ENCODE results near the gene PITPNM1. TPM values are rescaled to one million over a fixed set of nuclear protein-coding genes. Genes with fewer than 3 reads are reported as not detected.

The PITPNM1 gene
- total RNA-seq, 1 donor from 2014 or later = 40.5 TPM

DNA sequence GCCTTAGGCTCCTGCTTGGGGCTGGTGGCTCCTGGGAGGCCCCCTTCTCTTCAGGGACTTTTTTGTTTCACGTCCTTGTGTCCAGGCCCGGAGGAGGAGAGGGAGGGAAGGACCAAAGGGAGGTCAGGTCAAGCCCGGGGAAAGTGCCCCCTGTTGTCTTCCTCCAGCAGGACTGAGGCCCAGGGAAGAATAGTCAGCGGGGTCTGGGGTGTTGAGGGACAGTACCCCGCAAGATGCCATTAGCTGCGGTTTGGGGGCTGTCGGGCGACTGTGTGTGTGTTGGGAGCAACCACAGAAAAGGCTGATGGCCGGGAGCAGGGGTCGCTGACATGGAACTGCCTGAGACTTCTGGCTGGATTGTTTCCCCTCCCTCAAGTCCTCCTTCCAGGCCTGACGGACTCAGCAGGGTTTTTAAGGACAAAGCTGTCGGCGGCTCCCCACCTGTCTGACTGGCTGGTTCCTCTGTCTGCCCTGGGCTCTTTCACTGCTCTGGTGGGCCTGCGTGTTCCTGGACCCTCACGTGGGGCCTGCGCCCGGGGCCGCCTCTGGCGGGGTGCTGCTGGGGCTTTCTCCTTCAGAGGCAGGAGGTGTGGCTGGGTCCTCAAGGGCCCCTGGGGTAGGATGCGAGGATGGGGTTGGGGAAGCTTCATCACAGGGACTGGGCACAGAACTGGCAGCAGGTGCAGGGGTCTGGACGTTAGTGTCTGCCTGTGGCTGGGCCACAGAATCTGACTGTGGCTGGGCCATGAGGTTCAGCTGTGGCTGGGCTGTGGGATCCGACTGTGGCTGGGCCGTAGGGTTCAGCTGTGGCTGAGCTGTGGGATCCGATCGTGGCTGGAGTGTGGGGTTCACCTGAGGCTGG, 54.1 kb downstream of the PITPNM1 start:
- Mint-ChIP-seq H3K4me1 (ENCODE audit: low read depth) (no peaks in the 10 kb centered on the region), H3K27me3 (ENCODE audit: low read depth) (no peaks in the 10 kb centered on the region), H3K36me3 (ENCODE audit: low read depth) (no peaks in the 10 kb centered on the region), H3K9me3 (ENCODE audit: low read depth) (no peaks in the 10 kb centered on the region), H3K4me3 (ENCODE audit: unreplicated experiment) (no peak overlapping the region), H3K27ac (ENCODE audit: unreplicated experiment) (no peak overlapping the region)
- TF ChIP-seq, protein P1, sequence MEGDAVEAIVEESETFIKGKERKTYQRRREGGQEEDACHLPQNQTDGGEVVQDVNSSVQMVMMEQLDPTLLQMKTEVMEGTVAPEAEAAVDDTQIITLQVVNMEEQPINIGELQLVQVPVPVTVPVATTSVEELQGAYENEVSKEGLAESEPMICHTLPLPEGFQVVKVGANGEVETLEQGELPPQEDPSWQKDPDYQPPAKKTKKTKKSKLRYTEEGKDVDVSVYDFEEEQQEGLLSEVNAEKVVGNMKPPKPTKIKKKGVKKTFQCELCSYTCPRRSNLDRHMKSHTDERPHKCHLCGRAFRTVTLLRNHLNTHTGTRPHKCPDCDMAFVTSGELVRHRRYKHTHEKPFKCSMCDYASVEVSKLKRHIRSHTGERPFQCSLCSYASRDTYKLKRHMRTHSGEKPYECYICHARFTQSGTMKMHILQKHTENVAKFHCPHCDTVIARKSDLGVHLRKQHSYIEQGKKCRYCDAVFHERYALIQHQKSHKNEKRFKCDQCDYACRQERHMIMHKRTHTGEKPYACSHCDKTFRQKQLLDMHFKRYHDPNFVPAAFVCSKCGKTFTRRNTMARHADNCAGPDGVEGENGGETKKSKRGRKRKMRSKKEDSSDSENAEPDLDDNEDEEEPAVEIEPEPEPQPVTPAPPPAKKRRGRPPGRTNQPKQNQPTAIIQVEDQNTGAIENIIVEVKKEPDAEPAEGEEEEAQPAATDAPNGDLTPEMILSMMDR (IDR thresholded peaks at IDR 0.05) = no peak
- no peak for DNase-seq (ENCODE audit: low spot score)

DNA sequence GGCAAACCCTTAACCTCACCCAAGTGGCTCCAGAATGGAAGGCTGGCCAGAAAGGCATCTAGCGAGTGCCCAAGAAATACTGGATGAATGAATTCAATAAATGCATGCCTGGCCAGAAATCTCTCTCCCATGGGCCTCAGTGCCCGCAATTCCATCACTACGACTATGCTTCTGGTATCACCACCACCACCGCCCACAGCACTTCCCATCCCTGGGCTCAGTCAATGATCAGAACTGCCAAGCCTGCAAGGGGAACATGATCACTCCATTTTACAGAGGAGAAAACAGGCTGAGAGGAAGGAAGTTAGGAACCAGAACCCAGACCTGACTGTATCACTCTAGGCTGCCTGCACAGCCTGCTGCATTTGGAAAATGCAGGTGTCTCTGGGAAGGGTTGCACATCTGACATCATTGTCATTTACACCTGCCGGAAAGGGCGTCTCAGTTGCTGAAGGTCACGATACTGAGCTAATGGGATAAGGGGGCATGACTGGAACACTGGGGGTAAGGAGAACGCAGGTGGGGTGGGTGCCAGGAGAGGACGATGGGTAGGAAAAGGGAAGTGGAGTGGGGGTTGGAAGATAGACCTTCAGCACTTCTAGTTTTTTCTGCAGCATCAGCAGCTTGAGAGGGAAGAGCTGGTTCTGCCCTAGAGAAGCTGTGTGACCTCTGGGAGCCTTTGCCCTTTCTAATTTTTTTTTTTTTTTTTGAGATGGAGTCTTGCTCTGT, 55.9 kb downstream of the PITPNM1 start:
- Mint-ChIP-seq H3K4me1 (ENCODE audit: low read depth) (no peaks in the 10 kb centered on the region), H3K27ac (ENCODE audit: unreplicated experiment) (no peak overlapping the region), H3K27me3 (ENCODE audit: low read depth) (no peaks in the 10 kb centered on the region), H3K4me3 (ENCODE audit: unreplicated experiment) (no peak overlapping the region), H3K9me3 (ENCODE audit: low read depth) (no peaks in the 10 kb centered on the region), H3K36me3 (ENCODE audit: low read depth) (no peaks in the 10 kb centered on the region)
- TF ChIP-seq, protein P1 (IDR thresholded peaks at IDR 0.05) = no peak
- DNase-seq (ENCODE audit: low spot score) = no peak

DNA sequence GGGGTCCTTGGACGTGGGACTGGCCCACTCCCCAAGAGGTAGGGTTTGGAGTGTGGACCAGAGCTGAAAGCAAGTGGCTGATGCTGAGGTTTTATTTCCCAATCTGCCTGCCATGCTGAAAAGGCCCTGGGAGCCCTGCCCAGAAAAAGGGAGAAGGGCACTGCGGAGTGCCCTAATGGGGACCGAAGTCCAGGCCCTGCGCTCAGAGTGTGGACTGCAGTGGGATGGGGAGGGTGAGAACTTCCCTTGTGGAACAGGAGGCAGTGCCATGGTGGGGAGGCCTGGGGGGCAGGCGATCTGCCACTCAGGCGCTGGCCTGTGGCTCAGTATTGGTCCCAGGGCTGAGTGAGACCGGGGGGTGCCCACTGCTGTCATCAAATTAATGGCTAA, 56.9 kb downstream of the PITPNM1 start:
- Mint-ChIP-seq H3K4me3 (ENCODE audit: unreplicated experiment) (no peak overlapping the region), H3K9me3 (ENCODE audit: low read depth) (no peaks in the 10 kb centered on the region), H3K27me3 (ENCODE audit: low read depth) (no peaks in the 10 kb centered on the region), H3K27ac (ENCODE audit: unreplicated experiment) (no peak overlapping the region), H3K4me1 (ENCODE audit: low read depth) (no peaks in the 10 kb centered on the region), H3K36me3 (ENCODE audit: low read depth) (no peaks in the 10 kb centered on the region)
- DNase-seq (ENCODE audit: low spot score) = no peak
- TF ChIP-seq, protein P1 (IDR thresholded peaks at IDR 0.05) = no peak

DNA sequence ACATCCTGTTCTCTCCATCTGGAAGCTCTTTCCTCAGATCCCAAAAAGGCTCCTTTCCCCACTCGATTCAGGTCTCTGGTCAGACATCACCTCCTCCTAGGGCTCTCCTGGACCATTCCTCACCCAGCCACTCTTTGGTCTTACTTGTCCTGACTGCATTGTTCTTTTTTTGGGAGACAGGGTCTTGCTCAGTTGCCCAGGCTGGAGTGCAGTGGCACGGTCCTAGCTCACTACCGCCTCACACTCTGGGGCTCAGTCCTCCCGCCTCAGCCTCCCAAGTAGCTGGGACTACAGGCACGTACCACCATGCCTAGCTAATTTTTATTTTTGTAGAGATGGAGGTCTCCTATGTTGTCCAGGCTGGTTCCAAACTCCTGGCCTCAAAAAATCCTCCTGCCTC, 59.6 kb downstream of the PITPNM1 start:
- Mint-ChIP-seq H3K4me3 (ENCODE audit: unreplicated experiment) (peak overlapping the region; percentile 32), H3K36me3 (ENCODE audit: low read depth) (no peaks in the 10 kb centered on the region), H3K9me3 (ENCODE audit: low read depth) (no peaks in the 10 kb centered on the region), H3K27ac (ENCODE audit: unreplicated experiment) (no peak overlapping the region), H3K4me1 (ENCODE audit: low read depth) (peaks cover 14% of the 10 kb centered on the region), H3K27me3 (ENCODE audit: low read depth) (no peaks in the 10 kb centered on the region)
- DNase-seq (ENCODE audit: low spot score) = no peak
- TF ChIP-seq, protein P1 (IDR thresholded peaks at IDR 0.05) = no peak

DNA sequence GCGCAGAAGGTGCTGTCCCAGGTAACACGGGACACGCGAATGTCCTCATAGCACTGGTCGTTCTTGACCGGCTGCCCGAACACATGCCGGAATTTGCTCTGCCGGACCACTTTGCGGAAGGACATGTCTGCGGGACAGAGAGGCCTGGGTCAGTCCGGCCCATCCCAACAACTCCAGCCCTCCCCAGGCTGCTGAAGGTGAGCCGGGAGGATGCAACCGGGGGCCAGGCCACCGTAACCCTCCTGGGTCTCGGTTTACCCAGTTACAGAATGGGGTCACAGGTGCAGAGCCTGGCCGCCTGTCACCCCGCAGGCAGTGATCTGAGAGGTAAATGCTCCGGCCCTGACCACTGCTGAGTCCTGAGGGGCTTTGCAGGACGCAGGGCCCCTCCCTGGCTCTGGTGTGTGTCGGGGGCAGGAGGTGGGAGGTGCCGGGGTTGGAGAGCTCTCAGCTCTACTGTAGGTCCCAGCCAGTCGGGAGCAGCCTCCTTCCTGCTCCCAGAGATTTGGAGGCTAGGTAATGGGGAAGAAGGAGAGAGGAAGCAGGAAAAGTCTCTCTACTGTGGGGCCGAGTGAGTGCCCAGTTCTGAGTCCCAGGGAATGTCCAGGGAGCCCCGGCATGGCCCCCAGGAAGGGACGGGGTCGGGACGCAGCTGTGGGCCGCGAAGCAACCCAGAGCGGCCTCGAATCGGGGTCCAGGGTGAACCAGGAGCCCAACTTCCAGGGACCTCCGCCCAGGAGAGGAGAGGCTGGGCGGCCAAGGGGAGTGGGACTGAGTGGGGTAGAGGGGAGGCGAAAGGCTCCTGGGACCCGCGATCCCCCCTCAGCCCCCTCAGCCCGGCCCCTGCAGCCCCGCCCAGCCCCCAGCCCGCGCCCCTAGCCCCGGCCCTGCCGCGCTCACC, 62.4 kb downstream of the PITPNM1 start:
- no peaks in the 10 kb centered on the region for H3K9me3 Mint-ChIP-seq (ENCODE audit: low read depth)
- peak; percentile 76 for DNase-seq (ENCODE audit: low spot score)
- peak overlapping the region; percentile 81 for H3K27ac Mint-ChIP-seq (ENCODE audit: unreplicated experiment)
- H3K27me3 Mint-ChIP-seq (ENCODE audit: low read depth) = no peaks in the 10 kb centered on the region
- TF ChIP-seq, protein P1 (IDR thresholded peaks at IDR 0.05) = no peak
- peak overlapping the region; percentile 90 for H3K4me3 Mint-ChIP-seq (ENCODE audit: unreplicated experiment)
- no peaks in the 10 kb centered on the region for H3K36me3 Mint-ChIP-seq (ENCODE audit: low read depth)
- H3K4me1 Mint-ChIP-seq (ENCODE audit: low read depth) = peaks cover 23% of the 10 kb centered on the region

Data from chondrocyte (in vitro differentiated cells).